Common myeloid progenitor, CD34-positive (primary cell): ENCODE measurements around the gene TBC1D5.
"Not testable (repeated sequence)": the region's sequence is repeated elsewhere in the genome, so short reads cannot be mapped to it uniquely, and the experiment has no call there.

Experiments
- CTCF ChIA-PET: fragments of 350-600 bp; sonication (Branson Sonifier 250); formaldehyde crosslinking; loops from one replicate; lab custom pipeline; 2021; ENCODE audit warnings: antibody characterized with exemption; lab: Charles Lee
- POLR2A ChIA-PET: fragments of 350-600 bp; sonication (Branson Sonifier 250); formaldehyde crosslinking; loops from one replicate; lab custom pipeline; 2021; ENCODE audit warnings: antibody characterized with exemption; lab: Charles Lee
- DNase-seq, 3 donors: peaks; one replicate each; pipeline versions ENCODE4 v3.0.0 to v3.0.0-alpha.2; 2013
- H3K27ac ChIP-seq, 2 experiments: 1 replicate in 1 of 2; 2 replicates in 1 of 2; pipeline ENCODE4 v1.7.0; 2013; ENCODE audit warnings: inconsistent platforms in 2 of 2, low read length in 2 of 2, mild to moderate bottlenecking in 2 of 2, low read depth in 1 of 2, moderate library complexity in 1 of 2; ENCODE audit not compliant: severe bottlenecking in 2 of 2, insufficient read depth in 1 of 2, poor library complexity in 1 of 2
- H3K27me3 ChIP-seq, 5 experiments: replicated peaks in 2 of 5; 1 replicate in 3 of 5; 2 replicates in 2 of 5; pipeline versions ENCODE4 v1.6.1 to v1.7.0; 2013; ENCODE audit warnings: low read length in 4 of 5, mild to moderate bottlenecking in 2 of 5, moderate library complexity in 2 of 5, inconsistent platforms in 1 of 5; ENCODE audit not compliant: insufficient read depth in 5 of 5, control insufficient read depth in 4 of 5
- H3K36me3 ChIP-seq, 4 experiments: 1 replicate in 2 of 4; 2 replicates in 2 of 4; pipeline versions ENCODE4 v1.6.1 to v1.7.0; 2013; ENCODE audit warnings: low read length in 3 of 4, control low read depth in 1 of 4, mild to moderate bottlenecking in 1 of 4; ENCODE audit not compliant: control insufficient read depth in 4 of 4, insufficient read depth in 4 of 4
- H3K4me1 ChIP-seq, 4 experiments: 1 replicate in 3 of 4; 2 replicates in 1 of 4; pipeline versions ENCODE4 v1.6.1 to v1.7.1; 2013; ENCODE audit warnings: low read length in 3 of 4, mild to moderate bottlenecking in 3 of 4, control low read depth in 1 of 4, inconsistent platforms in 1 of 4, moderate library complexity in 1 of 4; ENCODE audit not compliant: control insufficient read depth in 4 of 4, insufficient read depth in 4 of 4; ENCODE audit errors: control extremely low read depth in 1 of 4
- H3K4me3 ChIP-seq, 7 experiments: 1 replicate in 4 of 7; 2 replicates in 3 of 7; pipeline versions ENCODE4 v1.5.1 to v1.7.0; 2013; ENCODE audit warnings: mild to moderate bottlenecking in 7 of 7, low read length in 6 of 7, moderate library complexity in 6 of 7, inconsistent platforms in 2 of 7, low read depth in 2 of 7, control low read depth in 1 of 7; ENCODE audit not compliant: insufficient read depth in 4 of 7, control insufficient read depth in 1 of 7; ENCODE audit errors: extremely low read depth in 1 of 7
- H3K9me3 ChIP-seq, 5 experiments: 1 replicate in 4 of 5; 2 replicates in 1 of 5; pipeline versions ENCODE4 v1.6.1 to v1.7.1; 2013; ENCODE audit warnings: low read length in 4 of 5, mild to moderate bottlenecking in 2 of 5, inconsistent platforms in 1 of 5, low read depth in 1 of 5, moderate library complexity in 1 of 5; ENCODE audit not compliant: control insufficient read depth in 4 of 5, insufficient read depth in 2 of 5; ENCODE audit errors: control extremely low read depth in 1 of 5
- WGBS: methylation state at CpG from one replicate; pipeline ENCODE4 v1.1.5; 2013; ENCODE audit not compliant: insufficient coverage; 5-methylcytosine and 5-hydroxymethylcytosine counted together

The TBC1D5 gene

DNA sequence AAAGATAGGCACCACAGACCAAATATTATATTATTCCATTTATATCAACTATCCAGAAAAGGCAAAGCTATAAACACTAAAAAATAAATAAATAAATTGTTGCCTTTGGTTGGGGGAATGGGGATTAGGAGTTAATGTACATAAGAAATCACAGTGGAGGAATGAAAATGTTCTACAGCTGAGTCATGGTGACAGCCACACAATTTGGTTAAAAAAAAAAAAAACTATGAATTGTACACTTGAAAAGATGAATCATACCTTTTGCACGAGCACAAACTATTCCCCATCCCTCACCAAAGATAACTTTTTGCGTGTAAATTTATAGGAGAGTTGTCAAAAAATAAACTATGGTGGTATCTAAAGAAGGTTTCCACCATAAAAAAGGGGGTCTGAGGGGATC, 103.2 kb downstream of the TBC1D5 start:
- H3K4me3 ChIP-seq = no peak overlapping the region
- H3K27me3 ChIP-seq = no peaks in the 10 kb centered on the region
- H3K9me3 ChIP-seq = no peaks in the 10 kb centered on the region
- WGBS = no CpG with 5 or more reads among the region's 2 CpGs
- H3K4me1 ChIP-seq = peaks cover 0 to 2% (median 0%) of the 10 kb centered on the region in 4 experiments
- peak in 2 of 3 donors; percentile 42 to 48 for DNase-seq
- POLR2A ChIA-PET = no interaction called here
- H3K36me3 ChIP-seq = peaks cover 0 to 2% (median 1%) of the 10 kb centered on the region in 4 experiments
- no peak overlapping the region for H3K27ac ChIP-seq
- CTCF ChIA-PET = interaction anchor here (0.7 kb wide), 1 partner anchor 12 kb away, joined by 4 read pairs; no protein-coding TSS in a partner anchor

DNA sequence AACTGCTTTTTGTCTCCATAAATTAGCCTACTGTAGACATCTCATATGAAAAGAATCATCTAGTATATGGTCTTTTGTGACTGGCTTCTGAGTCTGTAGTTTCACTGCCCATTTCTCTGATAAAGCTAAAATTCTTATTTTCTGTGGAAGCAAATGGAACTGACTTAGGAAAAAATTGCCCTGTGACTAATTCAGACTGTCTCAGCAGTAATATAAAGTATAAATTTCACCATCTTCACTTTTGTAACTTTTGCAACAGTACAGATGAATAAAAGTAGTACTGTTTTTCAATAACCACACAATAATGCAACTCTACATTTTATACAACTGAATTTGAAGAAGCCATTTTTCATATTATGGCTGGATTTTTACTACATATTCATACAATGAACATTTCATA, 104.1 kb downstream of the TBC1D5 start:
- DNase-seq = no peak
- no peaks in the 10 kb centered on the region for H3K9me3 ChIP-seq
- CTCF ChIA-PET = no interaction called here
- peaks cover 0 to 2% (median 0%) of the 10 kb centered on the region in 4 experiments for H3K4me1 ChIP-seq
- no peak overlapping the region for H3K4me3 ChIP-seq
- POLR2A ChIA-PET = no interaction called here
- no peaks in the 10 kb centered on the region for H3K27me3 ChIP-seq
- no peak overlapping the region for H3K27ac ChIP-seq
- peaks cover 0 to 2% (median 1%) of the 10 kb centered on the region in 4 experiments for H3K36me3 ChIP-seq

DNA sequence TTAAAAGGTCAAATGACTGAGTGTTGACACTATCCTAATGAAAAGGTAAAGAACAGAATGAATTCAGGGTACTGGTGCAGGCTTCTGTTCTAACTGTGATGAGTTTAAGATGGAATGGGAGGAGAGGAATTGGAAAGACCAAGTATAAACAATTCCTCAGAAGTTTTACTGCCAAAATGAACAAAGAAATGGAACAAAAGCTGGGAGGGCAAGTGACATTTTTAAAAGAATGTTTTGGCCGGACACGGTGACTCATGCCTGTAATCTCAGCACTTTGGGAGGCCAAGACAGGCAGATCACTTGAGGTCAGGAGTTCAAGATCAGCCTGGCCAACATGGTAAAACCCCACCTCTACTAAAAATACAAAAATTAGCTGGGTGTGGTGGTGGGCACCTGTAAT, 106.8 kb downstream of the TBC1D5 start:
- peaks cover 0 to 17% (median 7%) of the 10 kb centered on the region in 4 experiments for H3K4me1 ChIP-seq
- POLR2A ChIA-PET = interaction anchor here (0.6 kb wide), 1 partner anchor 144 kb away, joined by 3 read pairs; no protein-coding TSS in a partner anchor
- not testable (repeated sequence) for H3K4me3 ChIP-seq, DNase-seq, H3K27me3 ChIP-seq, H3K36me3 ChIP-seq, H3K9me3 ChIP-seq, H3K27ac ChIP-seq
- WGBS = no CpG with 5 or more reads among the region's 2 CpGs
- CTCF ChIA-PET = interaction anchor here (2.1 to 2.3 kb wide), 2 partner anchors 7 to 10 kb away, joined by 4 to 8 read pairs; no protein-coding TSS in a partner anchor

DNA sequence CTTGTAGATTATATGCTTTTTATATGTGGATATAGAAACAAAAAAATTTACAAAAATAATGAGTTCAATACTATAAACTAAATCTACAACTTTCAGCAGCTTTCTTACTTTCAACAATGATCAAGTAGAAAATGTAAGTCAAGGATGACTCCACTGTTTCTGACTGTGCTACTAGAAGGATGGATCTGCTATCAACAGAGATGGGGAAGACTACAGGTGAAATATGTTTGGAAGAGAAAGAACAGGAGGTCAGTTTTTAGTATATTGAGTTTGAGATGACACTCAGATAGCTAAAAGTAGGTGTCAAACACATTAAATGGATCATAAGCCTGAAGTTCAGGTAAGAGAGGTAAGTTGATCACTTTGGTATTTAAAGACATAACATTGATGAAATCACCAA, 107.5 kb downstream of the TBC1D5 start:
- no peak overlapping the region for H3K4me3 ChIP-seq
- ChIA-PET CTCF (interaction anchor here (1.4 to 2.3 kb wide), 3 partner anchors 8 to 10 kb away, joined by 3 to 8 read pairs (median 4); no protein-coding TSS in a partner anchor), POLR2A (no interaction called here)
- peaks cover 0 to 2% (median 1%) of the 10 kb centered on the region in 4 experiments for H3K36me3 ChIP-seq
- no peak overlapping the region for H3K27ac ChIP-seq
- no peaks in the 10 kb centered on the region for H3K27me3 ChIP-seq
- DNase-seq = no peak
- no peaks in the 10 kb centered on the region for H3K9me3 ChIP-seq
- peaks cover 0 to 19% (median 8%) of the 10 kb centered on the region in 4 experiments for H3K4me1 ChIP-seq

DNA sequence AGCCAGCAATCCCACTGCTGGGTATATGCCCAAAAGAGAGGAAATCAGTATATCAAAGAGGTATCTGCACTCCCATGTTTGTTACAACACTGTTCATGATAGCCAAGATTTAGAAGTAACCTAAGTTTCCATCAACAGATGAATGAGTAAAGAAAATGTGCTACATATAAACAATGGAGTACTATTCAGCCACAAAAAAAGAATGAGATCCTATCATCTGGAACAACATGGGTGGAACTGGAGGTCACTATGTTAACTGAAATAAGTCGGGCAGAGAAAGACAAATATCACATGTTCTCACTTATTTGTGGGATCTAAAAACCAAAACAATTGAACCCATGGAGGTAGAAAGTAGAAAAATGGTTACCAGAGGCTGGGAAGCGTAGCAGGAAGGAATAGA, 108.2 kb downstream of the TBC1D5 start:
- DNase-seq = no peak
- H3K4me1 ChIP-seq = peaks cover 0 to 21% (median 9%) of the 10 kb centered on the region in 4 experiments
- no peaks in the 10 kb centered on the region for H3K9me3 ChIP-seq
- CTCF ChIA-PET = interaction anchor here (1.4 to 2.1 kb wide), 2 partner anchors 9 to 11 kb away, joined by 3 to 4 read pairs; no protein-coding TSS in a partner anchor
- POLR2A ChIA-PET = no interaction called here
- H3K36me3 ChIP-seq = peaks cover 0 to 2% (median 1%) of the 10 kb centered on the region in 4 experiments
- H3K27me3 ChIP-seq = no peaks in the 10 kb centered on the region
- no peak overlapping the region for H3K27ac ChIP-seq
- H3K4me3 ChIP-seq = no peak overlapping the region
- WGBS = 100% methylated on average over 1 of the region's 2 CpGs

DNA sequence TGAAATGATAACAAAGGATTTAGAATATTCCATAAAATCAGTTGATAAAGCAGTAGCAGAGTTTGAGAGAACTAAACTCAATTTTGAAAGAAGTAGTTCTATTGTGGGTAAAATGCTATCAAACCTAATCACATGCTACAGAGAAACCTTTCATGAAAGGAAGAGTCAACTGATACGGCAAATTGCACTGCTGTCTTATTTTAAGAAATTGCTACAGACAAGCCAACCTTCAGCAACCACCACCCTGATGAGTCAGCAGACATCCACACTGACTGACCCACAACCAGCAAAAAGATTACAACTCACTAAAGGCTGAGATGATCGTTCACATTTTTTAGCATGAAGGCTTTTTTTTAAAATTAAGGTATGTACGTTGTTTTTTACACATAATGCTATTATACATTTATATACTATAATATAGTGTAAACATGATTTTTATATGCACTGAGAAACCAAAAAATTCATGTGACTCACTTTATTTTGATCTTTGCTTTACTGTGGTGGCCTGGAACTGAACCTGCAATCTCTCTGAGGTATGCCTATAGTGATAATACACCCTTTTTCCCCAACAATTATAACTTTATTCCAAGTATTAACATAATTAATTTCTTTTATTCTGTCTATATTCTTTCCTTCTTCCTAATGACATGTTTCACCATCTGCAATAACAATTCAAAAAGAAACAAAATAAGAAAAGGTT, 109.9 kb downstream of the TBC1D5 start:
- Histone ChIP-seq H3K4me1 (peaks cover 0 to 21% (median 9%) of the 10 kb centered on the region in 4 experiments), H3K36me3 (peaks cover 0 to 2% (median 1%) of the 10 kb centered on the region in 4 experiments), H3K27ac (no peak overlapping the region), H3K9me3 (no peaks in the 10 kb centered on the region), H3K27me3 (no peaks in the 10 kb centered on the region), H3K4me3 (peak overlapping the region in 2 of 7 experiments; percentile 15 to 25)
- ChIA-PET POLR2A (no interaction called here), CTCF (no interaction called here)
- DNase-seq = peak; percentile 50 to 91 (median 84)
- WGBS = 29% methylated on average over 1 of the region's 3 CpGs

DNA sequence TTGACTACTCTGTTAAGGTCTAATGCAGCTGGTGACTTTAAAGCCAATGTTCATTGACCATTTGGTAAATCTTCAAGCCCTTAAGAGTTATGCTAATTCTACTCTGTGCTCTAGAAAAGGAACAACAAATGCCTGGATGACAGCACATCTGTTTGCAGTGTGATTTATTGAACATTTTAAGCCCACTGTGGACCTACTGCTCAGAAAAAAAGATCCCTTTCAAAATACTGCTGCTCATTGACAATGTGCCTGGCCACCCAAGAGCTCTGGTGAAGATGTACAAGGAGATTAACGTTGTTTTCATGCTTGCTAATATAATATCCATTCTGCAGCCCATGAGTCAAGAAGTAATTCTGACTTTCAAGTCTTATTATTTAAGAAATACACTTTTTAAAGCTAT, 110.8 kb downstream of the TBC1D5 start:
- Histone ChIP-seq H3K4me1 (peaks cover 0 to 21% (median 9%) of the 10 kb centered on the region in 4 experiments), H3K27ac (no peak overlapping the region), H3K36me3 (peaks cover 0 to 2% (median under 1%) of the 10 kb centered on the region in 4 experiments), H3K4me3 (no peak overlapping the region), H3K27me3 (no peaks in the 10 kb centered on the region), H3K9me3 (no peaks in the 10 kb centered on the region)
- no peak for DNase-seq
- WGBS = no CpG with 5 or more reads among the region's 1 CpG
- ChIA-PET POLR2A (no interaction called here), CTCF (interaction anchor here (1.2 kb wide), 1 partner anchor 14 kb away, joined by 3 read pairs; no protein-coding TSS in a partner anchor)
